Thyroid gland (tissue), 4 donors: ENCODE results near the gene DNM2.

Source experiments
- CTCF ChIP-seq, 6 experiments: fragments of 200-600 bp in 3 of 6; fragments of 450-650 bp in 3 of 6; sonication (generic) in 3 of 6; IDR thresholded peaks; one replicate each; pipeline ENCODE4 v1.5.1; 2016 to 2019; ENCODE audit warnings: antibody characterized with exemption in 6 of 6, mild to moderate bottlenecking in 2 of 6, inconsistent platforms in 1 of 6, moderate library complexity in 1 of 6
- POLR2A ChIP-seq, 2 donors: fragments of 450-650 bp; IDR thresholded peaks; one replicate each; pipeline ENCODE4 v1.6.1; 2017; ENCODE audit warnings: antibody characterized with exemption in 2 of 2, mild to moderate bottlenecking in 2 of 2, moderate library complexity in 1 of 2

GRCh38 chr19:10670876-10671804 is 46.7 kb upstream of the DNM2 start:
- TF ChIP-seq POLR2A (IDR thresholded peaks at IDR 0.05) = no peak
- TF ChIP-seq CTCF (IDR thresholded peaks at IDR 0.05) = no peak
